Dermis blood vessel endothelial cell (primary cell): ENCODE results near the gene ADAMTSL1. TPM values are rescaled to one million over a fixed set of nuclear protein-coding genes. Genes with fewer than 3 reads are reported as not detected.
A peak's percentile ranks its signal among the peaks of the same experiment; 100 is the strongest.

Source experiments
- DNase-seq: peaks from one replicate; pipeline ENCODE4 v3.0.0; 2010
- total RNA-seq: library from RNA; depleted of rRNA; stranded (reverse); fragments of >200 nt; gene quantifications from 2 replicates; pipeline ENCODE4 v1.2.3, GENCODE V29; 2014

ADAMTSL1 gene
- total RNA-seq, 1 donor from 2014 or later, result 6.0 TPM

DNA sequence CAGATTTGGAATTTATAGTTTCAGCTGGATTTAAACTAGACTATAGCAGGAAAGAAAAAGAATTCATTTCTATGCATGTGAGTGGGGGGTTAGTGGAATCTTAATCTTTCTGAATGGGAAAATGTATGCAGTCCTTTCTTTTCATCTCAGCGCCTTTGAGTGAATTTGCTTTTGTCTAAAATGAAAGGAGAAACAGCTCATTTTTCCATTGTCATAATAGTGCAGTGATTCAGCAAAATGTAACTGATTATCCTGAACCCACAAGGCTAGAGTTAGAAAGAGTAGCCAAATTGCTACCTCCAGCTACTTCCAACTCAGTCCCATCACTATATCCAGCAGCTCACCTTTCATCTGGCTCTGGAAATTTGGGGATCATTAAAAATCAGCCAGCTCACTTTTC is 134.4 kb downstream of the ADAMTSL1 start:
- peak; percentile 25 for DNase-seq

DNA sequence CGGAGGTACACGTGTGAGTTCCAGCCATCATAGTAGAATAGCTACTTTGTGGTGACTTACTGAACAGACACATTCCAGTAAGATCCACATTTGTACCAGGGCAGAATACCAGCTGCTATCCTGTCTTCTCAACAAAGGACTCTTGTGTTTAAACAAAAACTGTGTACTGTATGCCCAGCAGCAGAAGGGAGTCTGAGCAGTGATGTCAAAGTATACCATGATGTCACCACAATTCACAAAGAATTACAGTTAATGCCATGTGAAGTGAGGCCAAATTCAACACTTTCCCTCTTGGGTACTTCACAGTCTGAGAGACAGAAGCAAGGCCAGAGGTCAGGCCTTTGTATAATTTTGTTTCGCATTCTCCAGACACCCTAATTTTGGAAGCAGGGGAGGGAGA is 137.0 kb downstream of the ADAMTSL1 start:
- no peak for DNase-seq

- DNase-seq, result no peak
Measured at GRCh38 chr9:18611971-18612370, 138.0 kb downstream of the ADAMTSL1 start.

DNA sequence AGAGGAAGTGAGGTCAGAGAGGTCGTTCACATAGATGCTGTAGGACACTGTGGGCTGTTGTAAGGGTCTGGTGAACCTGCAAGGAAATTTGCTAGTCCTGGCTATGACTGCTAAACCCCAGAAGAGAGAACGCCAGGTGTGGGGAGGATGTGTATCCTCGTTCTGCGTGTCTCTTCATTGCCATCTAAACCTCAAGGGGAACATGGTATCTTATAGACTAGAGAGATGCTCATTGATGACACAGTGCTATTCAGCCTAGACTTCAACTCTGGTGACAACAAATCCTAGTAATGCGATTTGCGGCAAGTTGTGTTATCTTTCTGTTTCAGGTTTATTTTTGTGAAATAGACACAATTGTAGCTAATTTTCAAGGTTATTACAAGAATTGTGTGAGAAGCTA is 140.2 kb downstream of the ADAMTSL1 start:
- DNase-seq, result no peak

DNA sequence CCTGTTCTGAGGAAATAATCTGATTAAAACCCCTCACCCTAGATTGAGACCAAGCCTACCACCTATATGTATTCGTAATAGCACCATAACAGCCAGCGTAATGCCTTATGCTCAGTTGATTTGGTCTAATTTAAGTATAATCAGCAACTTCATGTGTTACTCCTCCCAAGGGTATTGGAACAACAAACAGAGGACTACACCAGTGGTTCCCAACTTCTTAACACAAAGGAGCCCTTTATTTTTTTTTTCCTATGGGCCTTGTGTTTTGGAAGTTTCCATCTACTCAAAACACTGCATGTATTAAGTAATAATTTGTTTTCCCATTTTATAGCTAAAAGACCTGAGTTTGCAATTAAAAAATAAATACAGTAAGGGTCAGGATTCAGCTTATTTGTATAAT is 140.7 kb downstream of the ADAMTSL1 start:
- DNase-seq, result no peak

- DNase-seq, result no peak
Measured at GRCh38 chr9:18616976-18617375, 143.0 kb downstream of the ADAMTSL1 start.

DNA sequence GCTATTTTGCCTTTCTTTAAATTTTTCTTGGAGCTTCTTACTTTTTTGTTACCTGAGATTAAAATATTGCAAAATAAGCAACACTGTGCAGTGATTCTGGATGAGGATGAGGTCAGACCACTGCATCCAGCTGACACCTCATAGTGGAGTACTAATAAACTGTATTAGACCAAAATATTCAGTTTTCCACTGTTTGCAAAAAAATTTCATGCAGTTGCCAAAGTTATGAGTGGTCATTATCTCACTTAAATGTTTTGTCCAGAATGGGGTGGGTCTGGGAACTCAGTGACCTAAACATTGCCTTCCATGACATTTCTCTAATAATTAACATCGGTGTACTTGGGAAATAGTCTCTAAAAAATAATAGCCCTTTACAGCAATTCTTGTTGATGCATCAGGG is 143.8 kb downstream of the ADAMTSL1 start:
- no peak for DNase-seq

DNA sequence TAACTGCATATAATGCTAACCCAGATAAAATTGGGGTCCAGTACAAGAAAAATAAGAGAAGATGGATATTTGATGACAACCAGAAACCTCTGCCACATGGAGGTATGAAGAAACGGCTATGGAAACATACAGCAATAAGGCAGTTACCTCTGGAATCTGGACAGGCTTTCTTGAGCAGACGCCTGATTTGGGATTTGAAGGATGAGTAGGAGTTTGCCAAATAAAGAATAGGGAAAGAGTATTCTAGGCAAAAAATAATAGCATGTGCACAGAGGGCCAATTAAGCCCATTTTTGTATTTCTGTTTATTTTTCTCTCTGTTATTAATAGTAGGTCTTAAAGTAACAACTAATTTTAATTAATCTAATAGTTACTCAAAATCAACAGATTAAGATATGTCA is 144.9 kb downstream of the ADAMTSL1 start:
- DNase-seq, result no peak

- DNase-seq, result no peak
Measured at GRCh38 chr9:18622186-18622836, 148.4 kb downstream of the ADAMTSL1 start.

DNA sequence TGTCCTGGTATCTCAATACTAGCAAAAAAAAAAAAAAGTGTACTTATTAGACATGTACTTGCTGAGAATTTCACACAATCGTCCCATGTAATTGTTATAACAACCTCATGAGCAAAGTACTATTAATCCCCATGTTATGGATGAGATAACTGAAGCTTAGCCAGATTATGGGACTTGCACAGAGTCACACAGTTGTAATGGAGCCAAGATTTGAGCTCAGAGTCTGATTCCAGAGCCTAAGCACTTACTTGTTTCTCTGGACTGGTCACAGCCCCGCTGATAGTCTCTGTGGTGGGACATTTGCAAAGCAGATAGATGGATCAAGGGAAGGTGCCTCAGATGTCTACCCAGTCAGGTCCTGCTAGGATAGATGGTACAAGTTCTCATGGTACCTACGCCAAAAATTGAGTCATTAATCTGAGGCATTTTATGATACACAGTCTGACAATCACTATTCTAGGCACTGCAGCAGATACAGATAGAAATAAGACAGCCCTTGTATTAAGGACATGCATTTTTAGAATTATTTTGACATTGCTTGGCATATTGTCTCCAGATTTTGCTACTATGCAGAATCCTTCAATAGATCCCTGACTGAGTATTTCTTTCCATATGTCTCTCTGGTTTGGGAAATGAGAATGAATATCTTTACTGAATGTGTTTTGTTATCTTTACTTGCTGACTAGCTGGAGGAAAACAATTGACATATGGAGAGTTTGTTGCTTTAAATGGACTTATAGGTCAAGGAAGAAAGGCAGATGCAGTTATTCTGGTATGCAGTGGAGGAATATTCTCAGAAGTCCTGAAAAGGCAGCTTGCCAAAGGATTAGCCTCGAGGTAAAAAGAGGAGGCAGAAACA is 149.5 kb downstream of the ADAMTSL1 start:
- no peak for DNase-seq

DNA sequence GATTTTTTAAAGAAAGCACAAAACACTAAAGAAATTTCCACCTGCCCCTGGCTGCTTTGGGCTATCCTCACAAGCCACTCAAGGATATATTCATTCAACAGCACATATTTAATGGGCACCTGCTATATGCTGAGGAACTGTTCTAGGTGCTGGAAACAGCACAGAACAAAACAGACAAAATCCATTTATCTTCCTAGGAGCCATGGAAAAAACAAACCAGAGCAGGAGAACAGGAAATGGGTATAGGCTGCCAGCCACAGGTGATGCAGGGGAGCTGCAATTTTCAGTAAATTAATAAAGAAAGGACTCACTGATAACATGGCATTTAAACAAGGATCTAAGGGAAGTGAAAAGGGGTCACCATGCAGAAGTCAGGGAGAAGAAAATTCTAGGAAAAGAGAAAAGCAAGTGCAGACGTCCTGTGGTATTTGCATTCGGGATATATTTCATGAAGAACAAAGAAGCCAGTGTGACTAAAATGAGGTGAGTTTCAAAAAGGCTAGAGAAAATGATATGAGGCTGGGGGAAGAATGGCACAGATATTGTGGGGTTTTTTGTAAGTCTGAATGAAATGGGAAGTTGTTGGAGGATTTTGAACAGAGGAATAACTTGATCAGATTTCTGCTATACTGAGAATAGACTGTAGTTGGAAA is 152.2 kb downstream of the ADAMTSL1 start:
- DNase-seq, result no peak

- DNase-seq, result peak; percentile 74
Measured at GRCh38 chr9:18629136-18629535, 155.2 kb downstream of the ADAMTSL1 start.

DNA sequence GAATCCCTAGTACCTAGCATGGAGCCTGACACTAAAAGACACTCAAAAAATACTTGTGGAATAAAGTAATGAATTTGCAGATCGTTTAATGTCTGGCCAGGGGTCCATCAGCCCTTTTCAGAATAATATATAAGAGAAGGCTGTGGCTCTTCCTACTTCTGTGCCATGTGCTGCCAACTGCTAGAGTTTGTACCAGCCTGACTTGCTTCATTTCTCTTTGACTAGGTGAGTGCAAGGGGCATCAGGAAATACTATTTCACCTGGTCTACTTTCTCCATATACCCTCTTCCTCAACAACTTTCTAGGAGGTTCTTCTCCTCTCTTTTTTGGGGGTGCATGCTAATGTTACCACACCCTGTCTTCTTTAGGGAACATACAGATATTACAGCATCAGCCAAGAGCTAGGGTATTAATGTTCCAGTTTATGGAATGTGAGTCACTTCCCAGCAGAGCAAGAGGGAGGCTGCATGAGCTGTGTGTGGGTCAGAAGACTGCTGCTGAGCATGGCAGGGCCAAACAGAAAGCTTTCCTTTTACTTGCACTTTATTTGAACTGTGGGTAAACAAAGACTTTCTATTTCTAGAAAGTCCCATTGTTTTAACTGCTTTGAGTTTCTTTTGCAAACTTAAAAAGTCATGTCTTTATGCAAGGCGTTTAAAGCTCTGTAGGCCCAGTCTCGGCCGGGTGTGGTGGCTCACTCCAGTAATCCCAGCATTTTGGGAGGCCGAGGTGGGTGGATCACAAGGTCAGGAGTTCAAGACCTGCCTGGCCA is 158.9 kb downstream of the ADAMTSL1 start:
- DNase-seq, result peak; percentile 95

- DNase-seq, result no peak
Measured at GRCh38 chr9:18636781-18637180, 162.8 kb downstream of the ADAMTSL1 start.

GRCh38 chr9:18638371-18639249 is 164.7 kb downstream of the ADAMTSL1 start:
- no peak for DNase-seq

- no peak for DNase-seq
Measured at GRCh38 chr9:18639911-18640310, 166.0 kb downstream of the ADAMTSL1 start.

- DNase-seq, result peak; percentile 60
Measured at GRCh38 chr9:18658804-18659705, 185.1 kb downstream of the ADAMTSL1 start.

DNA sequence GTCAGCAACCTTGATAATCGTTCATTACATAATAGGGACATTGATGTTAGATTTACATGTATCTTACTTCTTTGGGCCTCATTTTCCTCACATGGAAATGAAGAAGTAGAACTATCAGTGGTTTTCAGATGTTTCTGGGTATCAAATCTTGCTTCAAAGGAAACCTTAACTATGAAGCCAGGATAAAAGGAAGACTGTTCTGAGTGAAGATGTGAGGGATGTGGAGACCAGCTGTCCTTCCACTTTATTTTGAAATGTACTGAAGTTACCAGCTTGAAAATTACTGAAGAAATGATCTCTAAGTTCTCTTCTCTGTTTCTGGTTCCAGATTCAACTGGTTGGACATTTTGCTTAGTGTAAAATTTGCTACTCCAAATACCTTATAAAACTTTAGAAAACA is 186.0 kb downstream of the ADAMTSL1 start:
- DNase-seq, result no peak

GRCh38 chr9:18662320-18662719 is 188.4 kb downstream of the ADAMTSL1 start:
- DNase-seq, result no peak

DNA sequence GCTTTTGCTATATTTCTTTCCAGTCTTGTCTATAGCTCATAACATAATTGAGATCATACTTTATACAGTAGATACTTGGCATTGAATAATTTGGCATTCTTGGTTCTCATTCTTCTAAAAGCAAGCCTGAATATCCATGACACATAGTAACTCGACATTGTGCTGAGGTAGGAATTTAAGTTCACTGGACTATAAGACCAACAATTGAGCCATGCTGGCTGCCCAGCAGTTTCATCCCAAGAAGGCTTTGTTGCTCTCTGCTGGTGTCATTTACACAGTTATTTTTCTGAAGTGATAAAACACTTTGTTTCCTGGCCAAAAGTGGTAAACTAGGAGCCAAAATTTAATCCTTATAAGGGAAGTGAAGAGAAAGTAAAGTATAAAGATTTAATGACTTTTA is 192.0 kb downstream of the ADAMTSL1 start:
- DNase-seq, result no peak

DNA sequence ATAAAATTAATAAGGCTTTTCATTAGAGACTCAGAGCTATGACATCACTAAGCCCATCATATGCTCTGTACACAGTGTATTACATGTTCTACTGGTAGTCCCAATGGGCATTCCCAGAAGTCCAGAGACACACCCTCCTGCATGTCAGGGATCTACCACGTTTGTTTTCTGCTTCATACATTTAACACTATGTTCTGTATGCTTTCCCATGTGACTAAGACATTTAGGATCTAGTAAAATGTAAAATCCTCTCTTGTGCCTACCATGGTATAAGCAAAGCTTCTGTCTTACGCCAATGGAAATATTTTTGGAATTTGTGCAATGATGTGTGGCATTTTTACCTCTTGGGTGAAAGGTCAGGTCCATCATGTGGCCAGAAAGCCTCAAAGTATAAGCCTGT is 192.4 kb downstream of the ADAMTSL1 start:
- DNase-seq, result no peak
